Mesodermal cell (in vitro differentiated cells): ENCODE measurements around the gene OR1F1.

ENCODE experiments used
- H3K27ac ChIP-seq: 2 replicates; pipeline ENCODE4 v1.7.0; 2013; ENCODE audit warnings: mild to moderate bottlenecking, low read depth, low read length, moderate library complexity; ENCODE audit not compliant: severe bottlenecking
- H3K36me3 ChIP-seq: 2 replicates; pipeline ENCODE4 v1.7.1; 2013; ENCODE audit warnings: mild to moderate bottlenecking, low read length, moderate library complexity; ENCODE audit not compliant: control insufficient read depth, insufficient read depth
- H3K4me1 ChIP-seq: one replicate; pipeline ENCODE4 v1.7.1; 2013; ENCODE audit warnings: mild to moderate bottlenecking, low read length; ENCODE audit not compliant: insufficient read depth, control insufficient read depth, poor library complexity, severe bottlenecking
- H3K4me3 ChIP-seq: 2 replicates; pipeline ENCODE4 v1.7.0; 2013; ENCODE audit warnings: low read length, control low read depth, mild to moderate bottlenecking; ENCODE audit not compliant: insufficient read depth, poor library complexity, severe bottlenecking; ENCODE audit errors: extremely low read depth
- H3K9me3 ChIP-seq: 2 replicates; pipeline ENCODE4 v1.7.1; 2013; ENCODE audit warnings: mild to moderate bottlenecking, low read length, moderate library complexity; ENCODE audit not compliant: control insufficient read depth
- WGBS, 2 experiments: methylation state at CpG; one replicate each; pipeline ENCODE4 v1.1.5; 2013; ENCODE audit warnings: missing lambda C conversion rate in 2 of 2; ENCODE audit not compliant: insufficient coverage in 2 of 2; 5-methylcytosine and 5-hydroxymethylcytosine counted together

The OR1F1 gene

DNA sequence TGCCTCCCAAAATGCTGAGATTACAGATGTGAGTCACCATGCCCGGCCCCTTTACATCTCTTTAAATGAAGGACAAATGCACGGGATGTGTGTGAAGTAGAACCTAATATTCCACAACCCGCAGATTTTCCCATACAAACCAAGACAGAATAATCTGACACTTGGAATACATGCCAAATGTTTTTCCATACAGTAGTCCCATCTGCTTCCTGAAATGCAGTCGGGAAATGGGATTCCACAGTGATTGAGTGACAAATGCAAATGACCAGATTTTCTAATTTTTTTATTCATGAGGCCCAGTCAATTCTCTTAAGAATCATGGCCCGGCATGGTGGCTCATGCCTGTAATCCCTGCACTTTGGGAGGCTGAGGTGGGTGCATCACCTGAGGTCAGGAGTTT, 53.8 kb downstream of the OR1F1 start:
- Histone ChIP-seq H3K4me1 (no peaks in the 10 kb centered on the region), H3K27ac (no peak overlapping the region), H3K4me3 (no peak overlapping the region), H3K9me3 (no peaks in the 10 kb centered on the region), H3K36me3 (no peaks in the 10 kb centered on the region)
- WGBS, 2 experiments: 78 to 98% methylated on average over 2 to 3 of the region's 5 CpGs

DNA sequence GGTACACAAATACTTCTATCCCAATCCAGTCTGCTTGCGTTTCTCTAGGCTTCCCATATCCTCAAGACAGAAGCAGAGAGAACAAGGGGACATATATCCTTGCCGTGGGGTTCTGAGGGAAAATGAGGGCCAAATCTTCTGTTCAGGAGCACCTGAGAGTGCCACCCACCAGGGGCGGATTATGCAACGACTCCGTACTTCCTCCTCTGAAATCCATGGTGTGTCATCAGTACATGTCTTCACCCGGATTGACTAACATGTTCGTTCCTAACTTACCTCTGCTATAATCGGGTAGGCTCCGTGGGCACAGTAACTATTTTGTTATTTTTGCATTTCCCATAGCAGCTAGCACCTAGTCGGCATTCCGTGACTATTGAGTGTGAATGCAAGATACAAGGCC, 54.7 kb downstream of the OR1F1 start:
- 79 to 83% methylated on average over 11 of the region's 11 CpGs for WGBS, 2 experiments
- Histone ChIP-seq H3K4me1 (no peaks in the 10 kb centered on the region), H3K27ac (no peak overlapping the region)

DNA sequence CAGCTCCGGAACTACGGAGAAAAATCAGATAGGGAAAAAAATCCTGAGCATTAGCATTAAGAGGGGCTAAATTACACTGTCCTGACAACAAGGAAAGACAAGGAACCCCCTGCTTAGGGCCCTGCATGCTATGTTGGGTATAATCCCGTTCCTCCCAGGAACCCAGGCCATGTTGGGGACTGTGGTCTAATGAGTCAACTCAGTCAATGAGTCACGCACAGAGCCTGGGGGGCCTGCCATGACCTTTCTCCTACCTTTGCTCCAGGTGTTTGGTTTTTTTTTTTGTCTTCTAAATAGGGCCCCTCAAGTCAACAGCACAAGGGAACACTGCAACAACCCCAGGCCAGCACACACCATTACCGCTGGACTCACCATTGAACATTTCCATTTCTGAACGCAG, 55.9 kb downstream of the OR1F1 start:
- H3K9me3 ChIP-seq: no peaks in the 10 kb centered on the region
- H3K27ac ChIP-seq: no peak overlapping the region
- no peaks in the 10 kb centered on the region for H3K4me1 ChIP-seq
- WGBS, 2 experiments: 66 to 82% methylated on average over 3 to 5 of the region's 6 CpGs
- H3K36me3 ChIP-seq: no peaks in the 10 kb centered on the region
- H3K4me3 ChIP-seq: no peak overlapping the region

More for the DNA sequence above, 54.7 kb downstream of the OR1F1 start:
- no peaks in the 10 kb centered on the region for H3K36me3 ChIP-seq
- H3K9me3 ChIP-seq: no peaks in the 10 kb centered on the region
- no peak overlapping the region for H3K4me3 ChIP-seq

DNA sequence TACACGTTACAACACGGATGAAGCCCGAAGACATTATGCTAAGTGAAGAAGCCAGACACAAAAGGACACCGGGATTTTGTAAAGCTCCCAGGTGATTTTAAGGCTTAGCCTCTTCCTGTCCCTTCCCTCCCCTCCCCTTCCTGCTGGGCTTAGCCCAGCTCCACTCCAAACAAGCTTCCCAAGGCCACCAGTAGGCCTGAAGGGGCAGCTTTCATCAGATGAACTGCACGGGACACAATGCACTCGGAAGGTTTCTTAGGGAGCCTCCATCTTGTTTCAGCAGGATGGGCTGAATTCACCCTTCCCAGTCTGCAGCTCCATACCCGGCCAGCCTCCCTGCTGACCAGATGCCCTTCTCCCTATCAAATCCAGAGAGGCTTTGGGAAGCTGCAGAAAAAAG, 58.0 kb downstream of the OR1F1 start:
- no peak overlapping the region for H3K27ac ChIP-seq
- no peaks in the 10 kb centered on the region for H3K36me3 ChIP-seq
- H3K4me1 ChIP-seq: no peaks in the 10 kb centered on the region
- H3K9me3 ChIP-seq: no peaks in the 10 kb centered on the region
- WGBS, 2 experiments: 71 to 72% methylated on average over 6 to 7 of the region's 7 CpGs
- no peak overlapping the region for H3K4me3 ChIP-seq

DNA sequence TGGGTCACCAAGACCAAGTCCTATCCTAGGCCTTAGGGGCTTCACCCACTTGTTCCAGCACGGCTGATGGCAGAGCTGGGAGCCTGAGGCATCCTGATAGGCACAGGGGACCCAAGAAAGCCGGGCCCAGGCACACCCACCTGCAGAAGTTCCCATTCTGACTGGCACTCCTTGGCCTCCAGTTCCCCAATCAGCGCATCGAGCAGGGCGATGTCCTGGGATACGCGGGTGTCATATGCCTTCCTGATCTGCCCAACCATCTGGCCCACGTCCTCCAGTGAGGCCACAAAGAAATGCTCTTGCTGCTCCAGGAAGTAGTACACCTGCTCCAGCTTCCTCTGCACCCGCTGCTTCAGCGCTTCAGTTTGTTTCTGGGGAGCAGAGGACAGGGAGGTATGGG, 58.9 kb downstream of the OR1F1 start:
- Histone ChIP-seq H3K36me3 (no peaks in the 10 kb centered on the region), H3K4me3 (no peak overlapping the region), H3K4me1 (no peaks in the 10 kb centered on the region), H3K27ac (no peak overlapping the region), H3K9me3 (no peaks in the 10 kb centered on the region)
- WGBS, 2 experiments: 93 to 94% methylated on average over 9 to 10 of the region's 10 CpGs

DNA sequence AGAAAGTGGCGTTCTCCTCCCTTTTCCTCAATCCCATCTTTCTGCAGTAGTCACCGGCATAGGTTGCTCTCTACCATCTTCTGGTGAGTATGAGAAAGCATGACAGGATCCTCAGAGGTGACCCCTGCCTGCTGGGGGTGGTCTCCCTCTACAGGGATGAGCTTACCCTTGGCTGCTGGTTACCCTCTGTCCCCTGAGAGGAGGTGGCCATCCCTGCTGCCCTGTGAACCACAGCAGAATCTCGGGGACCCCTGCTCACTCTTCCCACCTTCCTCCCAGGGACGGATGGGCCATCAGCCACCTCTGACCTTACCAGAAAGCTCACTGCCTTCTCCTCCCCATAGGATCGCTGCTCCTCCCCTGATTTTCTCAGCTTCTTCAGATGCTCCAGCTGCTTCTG, 60.6 kb downstream of the OR1F1 start:
- H3K27ac ChIP-seq: no peak overlapping the region
- 79 to 80% methylated on average over 3 to 4 of the region's 5 CpGs for WGBS, 2 experiments
- no peaks in the 10 kb centered on the region for H3K36me3 ChIP-seq
- H3K9me3 ChIP-seq: no peaks in the 10 kb centered on the region
- H3K4me3 ChIP-seq: no peak overlapping the region
- H3K4me1 ChIP-seq: no peaks in the 10 kb centered on the region

DNA sequence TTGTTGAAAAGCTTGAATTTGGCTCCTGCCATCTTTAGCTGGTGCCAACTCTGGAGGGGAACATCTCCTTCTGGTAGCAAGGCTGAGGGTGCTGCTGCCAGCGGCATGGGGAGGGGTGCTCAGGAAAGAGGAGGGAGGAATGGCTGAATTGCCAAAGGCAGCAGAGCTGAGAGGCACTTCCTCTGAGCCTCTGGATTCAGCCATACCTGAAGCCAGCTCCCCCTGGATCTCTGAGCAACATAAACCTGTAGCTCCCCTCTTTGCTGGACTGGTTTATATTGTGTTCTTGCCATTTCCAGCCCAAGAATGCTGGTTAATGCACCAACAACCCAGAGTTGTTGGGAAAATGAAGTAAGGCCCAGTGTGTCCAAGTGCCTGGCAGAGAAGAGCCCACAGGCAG, 61.0 kb downstream of the OR1F1 start:
- Histone ChIP-seq H3K27ac (no peak overlapping the region), H3K9me3 (no peaks in the 10 kb centered on the region), H3K4me1 (no peaks in the 10 kb centered on the region), H3K4me3 (no peak overlapping the region), H3K36me3 (no peaks in the 10 kb centered on the region)
- 60 to 100% methylated on average over 1 of the region's 1 CpG for WGBS, 2 experiments

DNA sequence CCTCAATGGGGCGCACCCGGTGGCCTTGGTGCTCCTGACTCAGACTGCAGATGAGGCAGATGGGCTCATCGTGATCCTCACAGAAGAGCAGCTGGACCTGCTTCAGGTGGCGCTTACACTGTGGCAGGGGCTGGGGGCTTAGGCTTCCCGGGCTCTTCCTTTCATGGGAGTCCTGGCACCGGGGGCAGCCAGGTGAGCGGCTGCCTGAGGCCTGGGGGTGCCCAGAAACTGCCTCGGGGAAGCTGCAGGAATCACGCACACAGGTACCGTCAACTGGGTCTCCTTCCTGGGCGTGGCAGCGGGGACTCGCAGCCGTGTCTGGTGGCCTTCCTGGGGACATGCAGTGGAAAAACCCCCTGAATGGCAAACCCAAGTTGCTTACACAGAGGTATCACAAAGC, 61.4 kb downstream of the OR1F1 start:
- Histone ChIP-seq H3K36me3 (no peaks in the 10 kb centered on the region), H3K9me3 (no peaks in the 10 kb centered on the region), H3K27ac (no peak overlapping the region), H3K4me3 (no peak overlapping the region), H3K4me1 (no peaks in the 10 kb centered on the region)
- WGBS, 2 experiments: 82 to 83% methylated on average over 14 of the region's 14 CpGs

DNA sequence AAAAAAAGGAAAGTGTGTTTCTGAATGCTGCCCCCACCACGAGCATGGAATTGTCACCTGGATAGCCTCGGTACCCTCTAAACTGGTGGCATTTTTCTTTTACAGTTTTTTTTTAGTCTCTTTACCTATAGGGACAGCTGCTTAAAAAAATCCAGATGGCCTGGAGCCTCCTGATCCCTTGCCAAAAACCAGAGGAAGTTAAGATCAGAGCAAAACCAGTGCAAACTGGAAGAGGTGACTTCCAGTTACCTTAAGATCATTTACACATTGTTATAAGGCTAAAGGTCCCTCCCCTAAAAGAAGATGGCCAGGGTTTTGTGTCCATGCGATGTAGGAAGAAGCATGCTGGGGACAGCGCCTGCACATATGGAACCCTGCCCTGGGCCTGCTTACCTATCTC, 65.0 kb downstream of the OR1F1 start:
- H3K27ac ChIP-seq: no peak overlapping the region
- WGBS, 2 experiments: 88 to 95% methylated on average over 1 to 3 of the region's 4 CpGs

DNA sequence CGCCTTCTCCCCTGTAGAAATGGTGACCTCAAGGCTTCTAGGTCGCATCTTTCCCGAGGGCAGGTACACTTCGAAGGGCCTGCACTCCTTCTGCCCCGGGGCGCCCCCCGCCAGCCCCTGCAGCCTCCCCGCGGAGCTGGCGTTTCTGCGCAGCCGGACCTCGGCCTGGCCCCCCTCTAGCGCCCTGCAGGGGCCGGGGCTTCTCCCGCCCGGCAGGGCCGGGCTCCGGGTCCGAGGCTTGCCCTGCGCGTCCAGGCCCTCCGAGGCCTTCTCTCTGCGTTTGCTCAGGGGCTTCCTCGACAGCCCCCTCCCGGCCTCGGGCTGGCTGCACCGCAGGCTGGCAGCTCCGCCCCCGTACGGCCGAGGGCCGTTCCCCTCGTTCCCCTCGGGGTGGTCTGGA, 66.3 kb downstream of the OR1F1 start:
- no peak overlapping the region for H3K27ac ChIP-seq
- no peaks in the 10 kb centered on the region for H3K9me3 ChIP-seq
- 78 to 79% methylated on average over 29 to 30 of the region's 35 CpGs for WGBS, 2 experiments
- H3K36me3 ChIP-seq: no peaks in the 10 kb centered on the region
- H3K4me1 ChIP-seq: no peaks in the 10 kb centered on the region
- H3K4me3 ChIP-seq: no peak overlapping the region

More for the DNA sequence above, 65.0 kb downstream of the OR1F1 start:
- Histone ChIP-seq H3K4me1 (no peaks in the 10 kb centered on the region), H3K36me3 (no peaks in the 10 kb centered on the region), H3K4me3 (no peak overlapping the region), H3K9me3 (no peaks in the 10 kb centered on the region)
